KOPT-K1 (cell line): Measurements from ENCODE around the gene FREM1.

Source experiments
- H3K27ac ChIP-seq: fragments of 200-600 bp; sonication (generic); 2 replicates; pipeline ENCODE4 v1.5.1; 2016; ENCODE audit warnings: antibody characterized with exemption, mild to moderate bottlenecking, low read depth, low read length; ENCODE audit not compliant: poor library complexity, severe bottlenecking
- H3K36me3 ChIP-seq: fragments of 200-600 bp; sonication (generic); 2 replicates; pipeline ENCODE4 v1.5.1; 2017; ENCODE audit warnings: antibody characterized with exemption, mild to moderate bottlenecking, low read length, moderate library complexity; ENCODE audit not compliant: insufficient read depth
- H3K9me3 ChIP-seq: fragments of 200-600 bp; sonication (generic); 2 replicates; pipeline ENCODE4 v1.5.1; 2017; ENCODE audit warnings: antibody characterized with exemption, low read length, mild to moderate bottlenecking; ENCODE audit not compliant: insufficient read depth, poor library complexity, severe bottlenecking

The FREM1 gene

DNA sequence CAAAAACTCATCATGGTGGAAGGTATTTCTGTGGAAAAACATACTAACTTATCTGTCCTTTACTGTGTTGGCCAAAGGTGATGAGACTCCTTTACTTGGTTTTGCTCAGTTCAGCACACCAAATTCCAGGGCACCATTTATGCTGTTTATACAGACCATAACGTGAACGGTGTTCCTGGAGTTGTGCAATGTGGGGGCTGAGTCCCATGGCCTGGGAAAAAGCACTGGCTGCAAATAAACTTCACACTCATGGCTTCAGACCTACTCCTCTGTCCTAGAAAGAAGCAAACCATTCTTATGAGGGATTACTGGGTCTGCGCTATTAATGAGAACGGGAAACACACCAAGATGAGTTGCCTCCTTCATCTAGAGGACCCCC is 10.4 kb downstream of the FREM1 start:
- Histone ChIP-seq H3K9me3 (no peaks in the 10 kb centered on the region), H3K27ac (no peak overlapping the region), H3K36me3 (no peaks in the 10 kb centered on the region)

GRCh38 chr9:14899042-14899814 is 11.0 kb downstream of the FREM1 start:
- Histone ChIP-seq H3K9me3 (no peaks in the 10 kb centered on the region), H3K36me3 (no peaks in the 10 kb centered on the region), H3K27ac (no peak overlapping the region)

- H3K27ac ChIP-seq: no peak overlapping the region
- H3K36me3 ChIP-seq: no peaks in the 10 kb centered on the region
- no peaks in the 10 kb centered on the region for H3K9me3 ChIP-seq
Measured at GRCh38 chr9:14895806-14896205, 14.4 kb downstream of the FREM1 start.

- H3K36me3 ChIP-seq: no peaks in the 10 kb centered on the region
- no peak overlapping the region for H3K27ac ChIP-seq
- H3K9me3 ChIP-seq: no peaks in the 10 kb centered on the region
Measured at GRCh38 chr9:14893280-14893679, 16.9 kb downstream of the FREM1 start.

- no peaks in the 10 kb centered on the region for H3K36me3 ChIP-seq
- no peak overlapping the region for H3K27ac ChIP-seq
- no peaks in the 10 kb centered on the region for H3K9me3 ChIP-seq
Measured at GRCh38 chr9:14891332-14891731, 18.9 kb downstream of the FREM1 start.

GRCh38 chr9:14889451-14889850 is 20.8 kb downstream of the FREM1 start:
- Histone ChIP-seq H3K27ac (no peak overlapping the region), H3K9me3 (no peaks in the 10 kb centered on the region), H3K36me3 (no peaks in the 10 kb centered on the region)

GRCh38 chr9:14888875-14889274 is 21.4 kb downstream of the FREM1 start:
- H3K27ac ChIP-seq: no peak overlapping the region
- H3K9me3 ChIP-seq: no peaks in the 10 kb centered on the region
- no peaks in the 10 kb centered on the region for H3K36me3 ChIP-seq

DNA sequence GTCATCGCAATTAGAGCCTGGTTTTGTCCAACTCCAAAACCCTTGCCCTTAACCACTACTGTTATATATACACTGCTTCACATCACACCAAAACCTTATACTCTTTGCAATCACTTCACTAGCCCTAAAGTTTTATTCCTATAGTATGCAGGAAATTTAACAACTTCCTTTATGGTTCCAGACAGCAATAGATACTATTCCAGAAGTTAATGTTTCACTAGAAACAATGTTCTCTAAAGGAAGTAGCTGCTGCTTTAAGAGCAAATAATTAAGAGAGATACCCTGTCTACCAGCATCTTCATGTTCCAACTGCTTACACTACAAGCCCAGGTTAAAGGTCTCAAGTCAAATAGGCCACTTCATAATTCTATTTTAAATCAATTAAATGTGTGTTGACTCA is 22.0 kb downstream of the FREM1 start:
- no peak overlapping the region for H3K27ac ChIP-seq
- H3K9me3 ChIP-seq: no peaks in the 10 kb centered on the region
- H3K36me3 ChIP-seq: no peaks in the 10 kb centered on the region

DNA sequence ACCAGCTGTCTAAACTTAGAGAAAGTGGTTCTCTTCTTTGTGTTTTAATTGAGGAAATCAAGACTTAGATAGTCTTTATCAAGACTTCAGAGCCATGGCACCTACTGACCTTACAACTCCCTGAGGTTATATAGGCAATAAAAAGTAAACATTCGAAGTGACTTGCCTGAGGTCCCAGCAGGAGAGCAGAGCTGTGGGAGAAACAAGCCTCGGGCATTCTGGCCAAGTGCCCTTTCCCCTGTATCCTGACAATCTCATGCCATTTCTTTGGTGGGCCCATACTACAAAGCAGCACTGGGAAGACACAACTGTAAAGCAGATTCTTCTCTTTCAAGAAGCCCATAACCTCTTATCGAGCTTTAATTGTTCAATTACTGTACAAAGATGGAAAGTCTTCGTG is 23.1 kb downstream of the FREM1 start:
- Histone ChIP-seq H3K27ac (no peak overlapping the region), H3K9me3 (no peaks in the 10 kb centered on the region), H3K36me3 (no peaks in the 10 kb centered on the region)

- Histone ChIP-seq H3K9me3 (no peaks in the 10 kb centered on the region), H3K27ac (no peak overlapping the region), H3K36me3 (no peaks in the 10 kb centered on the region)
Measured at GRCh38 chr9:14883310-14883944, 26.8 kb downstream of the FREM1 start.

- no peaks in the 10 kb centered on the region for H3K9me3 ChIP-seq
- H3K27ac ChIP-seq: no peak overlapping the region
- H3K36me3 ChIP-seq: no peaks in the 10 kb centered on the region
Measured at GRCh38 chr9:14882090-14882489, 28.1 kb downstream of the FREM1 start.

GRCh38 chr9:14881006-14881405 is 29.2 kb downstream of the FREM1 start:
- H3K36me3 ChIP-seq: no peaks in the 10 kb centered on the region
- H3K27ac ChIP-seq: no peak overlapping the region

GRCh38 chr9:14870090-14870489 is 40.1 kb downstream of the FREM1 start:
- Histone ChIP-seq H3K27ac (no peak overlapping the region), H3K36me3 (no peaks in the 10 kb centered on the region), H3K9me3 (no peaks in the 10 kb centered on the region)

More at GRCh38 chr9:14881006-14881405, 29.2 kb downstream of the FREM1 start:
- no peaks in the 10 kb centered on the region for H3K9me3 ChIP-seq

GRCh38 chr9:14869671-14870070 is 40.6 kb downstream of the FREM1 start:
- no peak overlapping the region for H3K27ac ChIP-seq
- H3K36me3 ChIP-seq: no peaks in the 10 kb centered on the region
- H3K9me3 ChIP-seq: no peaks in the 10 kb centered on the region

DNA sequence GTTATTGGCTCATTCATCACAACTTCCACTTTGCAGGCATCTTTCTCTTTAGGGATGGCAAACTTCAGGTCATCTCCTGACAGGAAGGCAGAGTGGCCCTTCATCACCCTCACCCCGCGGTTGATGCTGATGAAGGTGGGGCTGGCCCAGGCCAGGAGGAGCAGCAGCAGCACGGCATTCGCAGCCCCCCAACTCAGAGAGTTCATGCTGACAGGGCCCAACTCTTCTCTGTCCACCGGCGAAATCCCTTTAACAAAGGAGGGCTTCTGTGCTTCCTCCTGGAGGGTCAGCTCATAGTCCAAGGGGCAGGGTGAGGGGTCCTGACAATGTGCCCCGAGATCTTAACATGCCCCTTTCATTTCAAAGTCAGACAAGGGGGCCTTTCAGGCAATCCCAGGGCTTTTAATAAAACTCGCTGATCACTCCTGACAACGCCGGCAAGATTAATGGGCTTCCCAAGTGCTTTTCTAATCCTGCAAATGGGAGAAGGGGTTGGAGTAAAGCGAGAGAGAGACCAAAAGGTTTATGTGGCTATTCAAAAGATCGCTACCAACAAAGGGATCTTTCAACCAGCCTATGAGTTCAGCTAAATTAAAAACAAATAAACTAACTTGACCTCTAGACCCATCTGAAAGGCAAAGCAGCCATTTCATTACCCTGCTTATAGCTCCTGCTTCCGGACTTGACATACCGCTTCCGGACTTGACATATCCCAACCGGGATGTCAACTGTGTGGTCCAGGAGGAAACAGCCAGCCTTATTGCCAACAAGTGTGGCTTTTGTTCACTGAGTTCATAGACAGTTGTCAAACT is 41.2 kb downstream of the FREM1 start:
- Histone ChIP-seq H3K36me3 (no peaks in the 10 kb centered on the region), H3K9me3 (no peaks in the 10 kb centered on the region), H3K27ac (no peak overlapping the region)
